ENCODE measurements around the gene OR10H5.
"Not testable (repeated sequence)": the region's sequence is repeated elsewhere in the genome, so short reads cannot be mapped to it uniquely, and the experiment has no call there.

The OR10H5 gene

GRCh38 chr19:15811476-15811875 lies 24.0 kb downstream of the OR10H5 start:
- no peak for DNase-seq (ENCODE audit: low read depth)

GRCh38 chr19:15812060-15812722 lies 24.7 kb downstream of the OR10H5 start:
- no peak for DNase-seq (ENCODE audit: low read depth)

GRCh38 chr19:15813916-15814315 lies 26.5 kb downstream of the OR10H5 start:
- DNase-seq (ENCODE audit: low read depth) = no peak

- DNase-seq (ENCODE audit: low read depth) = no peak
Observed at GRCh38 chr19:15815306-15815705, 27.8 kb downstream of the OR10H5 start, which contains the start of gene OR10H1. OR10H1 (minus strand) TSS chr19:15815664; CDS start chr19:15808037, 7,627 bp downstream.

GRCh38 chr19:15820646-15821045 lies 33.2 kb downstream of the OR10H5 start:
- no peak for DNase-seq (ENCODE audit: low read depth)

GRCh38 chr19:15825753-15826152 lies 38.3 kb downstream of the OR10H5 start:
- DNase-seq (ENCODE audit: low read depth) = no peak

- no peak for DNase-seq (ENCODE audit: low read depth)
Observed at GRCh38 chr19:15828121-15828610, 40.7 kb downstream of the OR10H5 start.

GRCh38 chr19:15828611-15829305 lies 41.3 kb downstream of the OR10H5 start:
- DNase-seq (ENCODE audit: low read depth) = not testable (repeated sequence)

- DNase-seq (ENCODE audit: low read depth) = no peak
Observed at GRCh38 chr19:15829306-15829698, 41.8 kb downstream of the OR10H5 start.

- no peak for DNase-seq (ENCODE audit: low read depth)
Observed at GRCh38 chr19:15829786-15830185, 42.3 kb downstream of the OR10H5 start.

- DNase-seq (ENCODE audit: low read depth) = no peak
Observed at GRCh38 chr19:15831626-15832025, 44.2 kb downstream of the OR10H5 start.

GRCh38 chr19:15834232-15834631 lies 46.8 kb downstream of the OR10H5 start:
- not testable (repeated sequence) for DNase-seq (ENCODE audit: low read depth)

GRCh38 chr19:15835565-15836329 lies 48.3 kb downstream of the OR10H5 start:
- not testable (repeated sequence) for DNase-seq (ENCODE audit: low read depth)

- peak; percentile 96 for DNase-seq (ENCODE audit: low read depth)
Observed at GRCh38 chr19:15836330-15837220, 49.1 kb downstream of the OR10H5 start.

GRCh38 chr19:15837221-15837731 lies 49.8 kb downstream of the OR10H5 start:
- no peak for DNase-seq (ENCODE audit: low read depth)

GRCh38 chr19:15838351-15838750 lies 50.9 kb downstream of the OR10H5 start:
- no peak for DNase-seq (ENCODE audit: low read depth)

- DNase-seq (ENCODE audit: low read depth) = not testable (repeated sequence)
Observed at GRCh38 chr19:15839888-15840287, 52.4 kb downstream of the OR10H5 start.

- no peak for DNase-seq (ENCODE audit: low read depth)
Observed at GRCh38 chr19:15840833-15841232, 53.4 kb downstream of the OR10H5 start.

- no peak for DNase-seq (ENCODE audit: low read depth)
Observed at GRCh38 chr19:15841875-15842569, 54.6 kb downstream of the OR10H5 start.

- no peak for DNase-seq (ENCODE audit: low read depth)
Observed at GRCh38 chr19:15843203-15843893, 55.9 kb downstream of the OR10H5 start.
